CD14-positive monocyte (primary cell): ENCODE measurements around the gene TOGARAM1. TPM values are rescaled to one million over a fixed set of nuclear protein-coding genes. Genes with fewer than 3 reads are reported as not detected.

ENCODE experiments used
- DNase-seq, 3 donors: peaks; one replicate each; pipeline ENCODE4 v3.0.0-alpha.2; 2011 to 2022
- H2AFZ ChIP-seq: 2 replicates; pipeline ENCODE4 v1.6.0; 2012; ENCODE audit warnings: mild to moderate bottlenecking, low read depth, low read length, inconsistent platforms; ENCODE audit not compliant: insufficient read depth, poor library complexity, severe bottlenecking
- H3K27ac ChIP-seq, 2 donors: 1 replicate in 1 of 2; 2 replicates in 1 of 2; pipeline ENCODE4 v1.5.1; 2012 to 2013; ENCODE audit warnings: low read length in 2 of 2, control low read depth in 1 of 2, inconsistent platforms in 1 of 2, low read depth in 1 of 2, mild to moderate bottlenecking in 1 of 2
- H3K27me3 ChIP-seq, 2 donors: one replicate each; pipeline versions ENCODE4 v1.6.0 to v1.6.1; 2011 to 2013; ENCODE audit warnings: low read length in 2 of 2; ENCODE audit not compliant: control insufficient read depth in 2 of 2, insufficient read depth in 2 of 2
- H3K36me3 ChIP-seq, 2 donors: replicated peaks in 1 of 2; 1 replicate in 1 of 2; 2 replicates in 1 of 2; pipeline versions ENCODE4 v1.5.1 to v1.6.1; 2012 to 2013; ENCODE audit warnings: low read length in 2 of 2, control low read depth in 1 of 2, inconsistent platforms in 1 of 2, mild to moderate bottlenecking in 1 of 2; ENCODE audit not compliant: insufficient read depth in 2 of 2, control insufficient read depth in 1 of 2
- H3K4me1 ChIP-seq, 2 donors: 1 replicate in 1 of 2; 2 replicates in 1 of 2; pipeline versions ENCODE4 v1.5.1 to v1.6.1; 2012 to 2013; ENCODE audit warnings: low read length in 2 of 2, control low read depth in 1 of 2, inconsistent platforms in 1 of 2, mild to moderate bottlenecking in 1 of 2, moderate library complexity in 1 of 2; ENCODE audit not compliant: insufficient read depth in 2 of 2, control insufficient read depth in 1 of 2
- H3K4me2 ChIP-seq: replicated peaks from 2 replicates; pipeline ENCODE3; 2012; ENCODE audit warnings: low read length, moderate library complexity, mild to moderate bottlenecking; ENCODE audit not compliant: poor library complexity, severe bottlenecking; ENCODE audit errors: extremely low read depth
- H3K4me3 ChIP-seq, 3 experiments: fragments of 200-600 bp in 1 of 3; sonication (generic) in 1 of 3; replicated peaks in 1 of 3; 1 replicate in 2 of 3; 2 replicates in 1 of 3; pipeline ENCODE4 v1.5.1; 2011 to 2013; ENCODE audit warnings: low read length in 3 of 3, mild to moderate bottlenecking in 3 of 3, control low read depth in 2 of 3, low read depth in 2 of 3, inconsistent platforms in 1 of 3, moderate library complexity in 1 of 3
- H3K79me2 ChIP-seq: 2 replicates; pipeline ENCODE4 v1.6.0; 2012; ENCODE audit warnings: mild to moderate bottlenecking, control low read depth, inconsistent platforms, low read length, moderate library complexity; ENCODE audit not compliant: insufficient read depth
- H3K9ac ChIP-seq: 2 replicates; pipeline ENCODE4 v1.6.0; 2017; ENCODE audit warnings: low read length, mild to moderate bottlenecking; ENCODE audit not compliant: insufficient read depth, poor library complexity, severe bottlenecking
- H3K9me3 ChIP-seq, 2 donors: replicated peaks in 1 of 2; 1 replicate in 1 of 2; 2 replicates in 1 of 2; pipeline versions ENCODE4 v1.5.1 to v1.6.1; 2012 to 2013; ENCODE audit warnings: low read length in 2 of 2, control low read depth in 1 of 2; ENCODE audit not compliant: control insufficient read depth in 1 of 2, insufficient read depth in 1 of 2
- H4K20me1 ChIP-seq: 2 replicates; pipeline ENCODE4 v1.6.0; 2012; ENCODE audit warnings: mild to moderate bottlenecking, low read length, control low read depth, moderate library complexity; ENCODE audit not compliant: insufficient read depth
- H3K27ac Mint-ChIP-seq, 7 donors: one replicate each; pipeline ENCODE4 v1.8.0; 2020; ENCODE audit warnings: mild to moderate bottlenecking in 7 of 7, mixed read lengths in 7 of 7, moderate library complexity in 6 of 7, inconsistent platforms in 2 of 7
- H3K27me3 Mint-ChIP-seq, 3 donors: one replicate each; pipeline ENCODE4 v1.8.0; 2021 to 2022; ENCODE audit warnings: low read depth in 3 of 3, mild to moderate bottlenecking in 3 of 3, mixed read lengths in 3 of 3, moderate library complexity in 3 of 3, inconsistent platforms in 1 of 3
- H3K36me3 Mint-ChIP-seq, 2 donors: one replicate each; pipeline ENCODE4 v1.8.0; 2020; ENCODE audit warnings: mixed read lengths in 2 of 2, inconsistent platforms in 1 of 2, mild to moderate bottlenecking in 1 of 2
- H3K4me1 Mint-ChIP-seq: one replicate; pipeline ENCODE4 v1.8.0; 2020; ENCODE audit warnings: mild to moderate bottlenecking, mixed read lengths
- H3K4me3 Mint-ChIP-seq, 2 donors: one replicate each; pipeline ENCODE4 v1.8.0; 2020; ENCODE audit warnings: mild to moderate bottlenecking in 2 of 2, mixed read lengths in 2 of 2, moderate library complexity in 1 of 2
- H3K9me3 Mint-ChIP-seq, 7 donors: one replicate each; pipeline ENCODE4 v1.8.0; 2020 to 2022; ENCODE audit warnings: mixed read lengths in 7 of 7, mild to moderate bottlenecking in 6 of 7, moderate library complexity in 6 of 7, inconsistent platforms in 2 of 7
- CTCF ChIP-seq: fragments of 200-600 bp; IDR thresholded peaks from one replicate; pipeline ENCODE4 v1.8.0; 2022; ENCODE audit warnings: antibody characterized with exemption, mild to moderate bottlenecking
- WGBS: methylation state at CpG from one replicate; pipeline ENCODE4 v1.1.5; 2013; ENCODE audit warnings: missing lambda C conversion rate; ENCODE audit not compliant: insufficient coverage; 5-methylcytosine and 5-hydroxymethylcytosine counted together
- intact Hi-C, 2 donors: fragments of 100-400 bp; cut with micrococcal nuclease; formaldehyde crosslinking; loops; one replicate each; pipeline versions ENCODE4 v1.15.0 to v1.15.1; 2023
- polyA plus RNA-seq, 3 donors: library from polyadenylated mRNA; depleted of rRNA in 1 of 3; unstranded in 2 of 3; stranded (reverse) in 1 of 3; fragments of 300-500 nt in 2 of 3; fragments of >200 nt in 1 of 3; fragmentation: Illumina TruSeq in 2 of 3; gene quantifications; 1 replicate in 2 of 3; 2 replicates in 1 of 3; pipeline ENCODE4 v1.2.3, GENCODE V29; 2012 to 2021

Gene TOGARAM1
- polyA plus RNA-seq, 3 donors: 2.6 to 3.8 (median 3.4) TPM

GRCh38 chr14:45038256-45038655, 76.3 kb downstream of the TOGARAM1 start:
- Histone ChIP-seq H3K79me2 (no peaks in the 10 kb centered on the region), H3K27me3 (no peaks in the 10 kb centered on the region), H4K20me1 (no peaks in the 10 kb centered on the region), H3K4me1 (no peaks in the 10 kb centered on the region), H3K9me3 (peaks cover 14 to 23% of the 10 kb centered on the region in 2 donors), H3K4me2 (no peak overlapping the region), H2AFZ (no peak overlapping the region), H3K27ac (no peak overlapping the region), H3K9ac (no peak overlapping the region), H3K4me3 (no peak overlapping the region), H3K36me3 (peaks cover 18 to 31% of the 10 kb centered on the region in 2 donors)
- DNase-seq: no peak
- Mint-ChIP-seq H3K36me3 (peaks cover 39 to 55% of the 10 kb centered on the region in 2 donors), H3K27ac (no peak overlapping the region), H3K4me1 (no peaks in the 10 kb centered on the region), H3K4me3 (no peak overlapping the region), H3K9me3 (peaks cover 8 to 20% (median 15%) of the 10 kb centered on the region in 7 donors), H3K27me3 (peaks cover 0 to 1% (median 0%) of the 10 kb centered on the region in 3 donors)
- WGBS: 97% methylated on average over 5 of the region's 5 CpGs
- TF ChIP-seq CTCF: no peak
- intact Hi-C loops: no loop called here

- no peaks in the 10 kb centered on the region for H3K27me3 ChIP-seq
- DNase-seq: no peak
- no peaks in the 10 kb centered on the region for H3K79me2 ChIP-seq
- peaks cover 8 to 20% (median 12%) of the 10 kb centered on the region in 7 donors for H3K9me3 Mint-ChIP-seq
- intact Hi-C loops: no loop called here
- H3K4me3 Mint-ChIP-seq: no peak overlapping the region
- no peak for TF ChIP-seq CTCF
- peaks cover 34 to 53% of the 10 kb centered on the region in 2 donors for H3K36me3 Mint-ChIP-seq
- H4K20me1 ChIP-seq: no peaks in the 10 kb centered on the region
- H3K4me3 ChIP-seq: no peak overlapping the region
- no peak overlapping the region for H2AFZ ChIP-seq
- no peak overlapping the region for H3K27ac Mint-ChIP-seq
- H3K9ac ChIP-seq: no peak overlapping the region
- WGBS: 96% methylated on average over 4 of the region's 5 CpGs
- H3K9me3 ChIP-seq: peaks cover 14 to 23% of the 10 kb centered on the region in 2 donors
- no peaks in the 10 kb centered on the region for H3K4me1 ChIP-seq
- no peak overlapping the region for H3K4me2 ChIP-seq
- H3K4me1 Mint-ChIP-seq: no peaks in the 10 kb centered on the region
- peaks cover 17 to 26% of the 10 kb centered on the region in 2 donors for H3K36me3 ChIP-seq
- no peak overlapping the region for H3K27ac ChIP-seq
- H3K27me3 Mint-ChIP-seq: peaks cover 0 to 1% (median 0%) of the 10 kb centered on the region in 3 donors
These were observed 76.9 kb downstream of the TOGARAM1 start for GRCh38 chr14:45038865-45039264.
